Lower lobe of right lung (tissue), 2 donors: ENCODE results near the gene RXRB. TPM values are rescaled to one million over a fixed set of nuclear protein-coding genes. Genes with fewer than 3 reads are reported as not detected.

Source experiments
- ATAC-seq, 2 donors: fragments of 200-7000 bp; cut with Tn5 transposase; one replicate each; pipeline ENCODE4 v1.9.1; 2020 to 2022; ENCODE audit warnings: mild to moderate bottlenecking in 2 of 2, moderate library complexity in 2 of 2
- DNase-seq: peaks from one replicate; pipeline ENCODE4 v3.0.0-alpha.2; 2020
- H3K27ac ChIP-seq: fragments of 200-600 bp; one replicate; pipeline ENCODE4 v1.8.0; 2022
- H3K27me3 ChIP-seq: fragments of 200-600 bp; one replicate; pipeline ENCODE4 v1.8.0; 2022; ENCODE audit warnings: low read depth
- H3K36me3 ChIP-seq: fragments of 200-600 bp; one replicate; pipeline ENCODE4 v1.8.0; 2022; ENCODE audit warnings: mild to moderate bottlenecking
- H3K4me1 ChIP-seq: fragments of 200-600 bp; one replicate; pipeline ENCODE4 v1.8.0; 2022
- H3K4me3 ChIP-seq: fragments of 200-600 bp; one replicate; pipeline ENCODE4 v1.8.0; 2022; ENCODE audit warnings: mild to moderate bottlenecking
- H3K9me3 ChIP-seq: fragments of 200-600 bp; one replicate; pipeline ENCODE4 v1.8.0; 2022
- CTCF ChIP-seq: fragments of 200-600 bp; IDR thresholded peaks from one replicate; pipeline ENCODE4 v1.8.0; 2022; ENCODE audit warnings: antibody characterized with exemption, mild to moderate bottlenecking
- intact Hi-C: fragments of 100-400 bp; cut with DNase I; formaldehyde crosslinking; loops from one replicate; pipeline ENCODE4 v1.11.0; 2022
- total RNA-seq: library from RNA; stranded (reverse); fragmentation: NEBNext Ultra II Directional; extraction: Animal tissue kit (Norgen Biotek cat#: 25700); gene quantifications from one replicate; pipeline ENCODE4 v1.2.1, GENCODE V29; 2021
- donor health status: DM: no; HTN: yes; CAD: no; lungs with severe emphysema.

Gene RXRB
- total RNA-seq, 1 donor from 2014 or later = 47.4 TPM

- intact Hi-C loops = no loop called here
- no peak for TF ChIP-seq CTCF
Observed at GRCh38 chr6:33189625-33190448, 10.6 kb downstream of the RXRB start.

GRCh38 chr6:33189164-33189563 is 11.3 kb downstream of the RXRB start:
- peaks cover 2% of the 10 kb centered on the region for H3K36me3 ChIP-seq
- H3K27me3 ChIP-seq = peaks cover 28% of the 10 kb centered on the region
- intact Hi-C loops = no loop called here
- H3K4me3 ChIP-seq = no peak overlapping the region
- ATAC-seq = no peak
- peak; percentile 24 for DNase-seq
- no peak for TF ChIP-seq CTCF
- no peaks in the 10 kb centered on the region for H3K9me3 ChIP-seq
- no peak overlapping the region for H3K27ac ChIP-seq
- H3K4me1 ChIP-seq = peaks cover 18% of the 10 kb centered on the region

More at GRCh38 chr6:33189625-33190448, 10.6 kb downstream of the RXRB start:
- peaks cover 18% of the 10 kb centered on the region for H3K4me1 ChIP-seq
- H3K36me3 ChIP-seq = peaks cover 9% of the 10 kb centered on the region
- H3K4me3 ChIP-seq = no peak overlapping the region
- peak; percentile 21 for DNase-seq
- H3K27me3 ChIP-seq = peaks cover 28% of the 10 kb centered on the region
- H3K9me3 ChIP-seq = no peaks in the 10 kb centered on the region
- ATAC-seq = no peak
- H3K27ac ChIP-seq = no peak overlapping the region

- no peak overlapping the region for H3K4me3 ChIP-seq
- no peak overlapping the region for H3K27ac ChIP-seq
- intact Hi-C loops = no loop called here
- peaks cover 28% of the 10 kb centered on the region for H3K27me3 ChIP-seq
- no peaks in the 10 kb centered on the region for H3K9me3 ChIP-seq
- DNase-seq (no peak), ATAC-seq (no peak)
- H3K4me1 ChIP-seq = peaks cover 16% of the 10 kb centered on the region
- no peak for TF ChIP-seq CTCF
- no peaks in the 10 kb centered on the region for H3K36me3 ChIP-seq
Observed at GRCh38 chr6:33187809-33188208, 12.7 kb downstream of the RXRB start.

- Histone ChIP-seq H3K27me3 (peaks cover 12% of the 10 kb centered on the region), H3K36me3 (no peaks in the 10 kb centered on the region), H3K9me3 (no peaks in the 10 kb centered on the region), H3K4me3 (no peak overlapping the region), H3K4me1 (no peaks in the 10 kb centered on the region), H3K27ac (no peak overlapping the region)
- DNase-seq = no peak
- intact Hi-C loops = no loop called here
- no peak for TF ChIP-seq CTCF
- ATAC-seq = no peak
Observed at GRCh38 chr6:33185654-33186187, 14.7 kb downstream of the RXRB start.

GRCh38 chr6:33185190-33185589 is 15.3 kb downstream of the RXRB start:
- H3K36me3 ChIP-seq = no peaks in the 10 kb centered on the region
- H3K4me3 ChIP-seq = no peak overlapping the region
- H3K27me3 ChIP-seq = peaks cover 8% of the 10 kb centered on the region
- intact Hi-C loops = no loop called here
- H3K27ac ChIP-seq = no peak overlapping the region
- ATAC-seq (no peak), DNase-seq (no peak)
- TF ChIP-seq CTCF = no peak
- no peaks in the 10 kb centered on the region for H3K4me1 ChIP-seq
- no peaks in the 10 kb centered on the region for H3K9me3 ChIP-seq
